HG03442 (cell line): ENCODE data around the gene KRTAP9-1.
"Not testable (repeated sequence)": the region's sequence is repeated elsewhere in the genome, so short reads cannot be mapped to it uniquely, and the experiment has no call there.

Source experiments
- ATAC-seq: cut with Tn5 transposase; IDR thresholded peaks from one replicate; pipeline ENCODE4 v1.9.1; 2021; ENCODE audit warnings: mild to moderate bottlenecking, moderate library complexity; ENCODE audit not compliant: unreplicated experiment

Gene KRTAP9-1

GRCh38 chr17:41189837-41190318 is at the start of gene KRTAP9-1:
TSS of gene KRTAP9-1 (plus strand) at chr17:41189887. CDS start at chr17:41189887, 0 bp downstream.
- not testable (repeated sequence) for ATAC-seq

DNA sequence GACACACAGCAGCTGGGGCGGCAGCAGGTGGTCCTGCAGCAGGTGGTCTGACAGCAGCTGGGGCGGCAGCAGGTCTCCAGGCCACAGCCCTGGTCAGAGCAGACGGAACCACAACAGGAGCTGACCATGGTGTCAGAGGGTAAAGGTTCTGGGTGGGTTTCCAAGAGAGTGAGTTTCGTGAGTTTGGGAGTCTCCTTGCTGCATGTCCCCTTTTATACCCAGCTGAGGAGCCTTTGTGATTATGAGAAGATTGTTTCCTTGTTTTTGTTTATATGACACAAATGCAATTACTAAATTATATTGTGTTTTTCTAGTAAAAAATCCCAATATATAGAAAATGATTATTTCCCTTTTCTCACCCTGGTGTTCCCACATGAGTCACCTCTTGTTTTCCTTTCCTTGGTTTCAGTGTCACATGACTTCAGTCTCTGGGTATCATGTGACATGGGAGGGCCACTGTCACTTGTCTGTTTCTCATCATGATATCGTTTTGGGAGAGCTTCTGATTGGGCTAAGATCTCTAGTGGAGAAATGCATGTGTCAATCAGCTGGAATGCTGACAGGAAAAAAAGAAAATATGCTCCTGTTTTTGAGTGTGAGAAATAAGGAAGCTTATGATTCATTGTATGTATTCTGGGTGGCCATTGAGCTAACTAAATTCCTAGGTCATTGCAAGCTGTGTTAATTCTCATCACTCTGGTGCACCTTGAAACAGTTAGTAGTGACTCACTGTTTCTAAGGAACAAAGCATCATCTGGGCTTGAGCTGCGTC is 49.1 kb upstream of the KRTAP9-1 start, which contains the start of gene KRTAP4-6:
TSS of gene KRTAP4-6 (minus strand) at position 185 of the 772 bp plus-strand sequence. CDS start at position 128, 57 bp downstream.
- no peak for ATAC-seq

DNA sequence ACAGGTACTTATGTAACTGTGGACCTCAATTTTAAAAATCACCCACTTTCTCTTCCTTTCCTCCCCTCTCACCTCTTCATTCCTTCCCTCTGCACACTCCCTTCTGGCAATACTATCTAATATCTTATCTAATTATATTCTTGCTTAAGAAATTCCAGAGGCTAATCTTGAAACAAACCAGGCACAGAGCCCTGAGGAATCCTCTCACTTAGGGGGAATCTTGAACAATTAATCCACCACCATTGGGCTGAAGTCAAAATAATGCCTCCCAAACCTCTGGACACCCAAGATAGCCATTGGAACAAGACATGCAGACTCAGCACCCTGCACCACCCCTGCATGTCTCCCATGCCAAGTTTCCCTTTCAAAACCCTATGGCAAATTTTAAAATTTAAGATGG is 48.3 kb upstream of the KRTAP9-1 start:
- no peak for ATAC-seq

GRCh38 chr17:41144846-41145245 is 44.8 kb upstream of the KRTAP9-1 start:
- no peak for ATAC-seq

GRCh38 chr17:41145261-41145660 is 44.4 kb upstream of the KRTAP9-1 start:
- ATAC-seq: no peak

GRCh38 chr17:41147531-41148204 is 42.0 kb upstream of the KRTAP9-1 start:
- ATAC-seq: no peak

DNA sequence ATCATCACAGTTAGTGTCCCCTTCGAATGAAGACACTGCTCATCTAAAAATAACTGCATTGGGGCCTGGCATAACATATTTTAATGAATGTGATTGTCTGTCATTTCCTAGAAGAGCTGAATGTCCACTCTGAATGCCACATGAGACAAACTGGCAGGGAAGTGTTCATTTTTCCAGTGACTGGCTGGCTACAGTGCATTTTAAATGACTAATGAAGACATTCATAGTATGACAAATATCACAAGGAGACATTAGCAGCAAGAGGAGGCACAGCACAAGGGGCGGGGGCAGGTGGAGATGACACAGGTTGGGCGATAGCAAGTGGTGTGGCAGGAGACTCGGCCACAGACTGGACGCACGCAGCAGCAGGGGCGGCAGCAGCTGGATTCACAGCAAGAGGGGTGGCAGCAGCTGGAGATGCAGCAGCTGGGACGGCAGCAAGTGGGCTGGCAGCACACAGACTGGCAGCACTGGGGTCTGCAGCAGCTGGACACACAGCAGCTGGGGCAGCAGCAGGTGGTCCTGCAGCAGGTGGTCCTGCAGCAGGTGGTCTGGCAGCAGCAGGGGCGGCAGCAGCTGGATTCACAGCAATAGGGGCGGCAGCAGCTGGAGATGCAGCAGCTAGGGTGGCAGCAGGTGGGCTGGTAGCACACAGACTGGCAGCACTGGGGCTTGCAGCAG is 40.6 kb upstream of the KRTAP9-1 start:
- not testable (repeated sequence) for ATAC-seq

GRCh38 chr17:41149652-41149985 is 40.1 kb upstream of the KRTAP9-1 start, which contains the start of gene KRTAP4-5:
TSS of gene KRTAP4-5 (minus strand) at chr17:41149825. CDS start at chr17:41149767, 58 bp downstream.
- no peak for ATAC-seq

GRCh38 chr17:41150026-41150425 is 39.7 kb upstream of the KRTAP9-1 start:
- no peak for ATAC-seq

GRCh38 chr17:41151525-41151924 is 38.2 kb upstream of the KRTAP9-1 start:
- ATAC-seq: no peak

DNA sequence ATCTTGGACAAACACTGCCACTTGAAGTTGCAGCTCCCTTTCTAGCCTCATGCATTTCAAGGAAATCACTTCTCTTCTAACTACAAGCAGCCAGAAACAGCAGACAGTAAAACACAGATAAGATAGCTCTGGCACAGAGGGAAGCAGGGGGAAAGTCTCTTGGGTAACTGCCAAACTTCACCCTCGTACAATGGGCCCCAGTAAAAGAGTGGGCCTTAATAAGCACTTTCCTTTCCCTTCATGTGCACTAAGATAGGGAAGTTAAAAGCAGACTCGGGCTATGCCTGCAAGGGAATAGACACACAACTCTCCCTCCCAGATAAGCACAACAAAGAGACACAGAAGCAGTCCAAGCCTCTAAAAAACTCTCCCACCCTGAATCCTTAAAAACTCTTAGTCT is 35.8 kb upstream of the KRTAP9-1 start:
- ATAC-seq: no peak

- not testable (repeated sequence) for ATAC-seq
These were observed 29.5 kb upstream of the KRTAP9-1 start for GRCh38 chr17:41160190-41160589.

DNA sequence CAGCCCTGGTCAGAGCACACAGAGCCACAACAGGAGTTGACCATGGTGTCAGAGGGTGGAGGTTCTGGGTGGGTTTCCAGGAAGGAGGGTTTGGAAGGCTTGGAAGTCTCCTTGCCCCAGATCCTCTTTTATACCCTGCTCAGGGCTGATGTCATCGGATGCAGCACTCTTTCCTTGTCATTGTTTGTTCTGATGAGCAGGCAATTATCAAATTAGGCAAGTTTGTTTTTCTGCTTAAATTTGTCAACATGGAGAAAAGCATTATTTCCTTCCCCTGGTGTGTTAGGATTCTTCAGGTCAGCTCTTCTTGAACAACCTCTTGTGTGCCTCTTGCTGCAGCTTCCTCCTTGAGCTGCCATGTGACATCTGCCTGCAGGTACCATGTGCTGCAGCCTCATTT is 29.0 kb upstream of the KRTAP9-1 start, which contains the start of gene KRTAP4-4:
TSS of gene KRTAP4-4 (minus strand) at position 101 of the 400 bp plus-strand sequence. CDS start at position 44, 57 bp downstream.
- no peak for ATAC-seq

- ATAC-seq: no peak
These were observed 25.9 kb upstream of the KRTAP9-1 start for GRCh38 chr17:41163828-41164227.

DNA sequence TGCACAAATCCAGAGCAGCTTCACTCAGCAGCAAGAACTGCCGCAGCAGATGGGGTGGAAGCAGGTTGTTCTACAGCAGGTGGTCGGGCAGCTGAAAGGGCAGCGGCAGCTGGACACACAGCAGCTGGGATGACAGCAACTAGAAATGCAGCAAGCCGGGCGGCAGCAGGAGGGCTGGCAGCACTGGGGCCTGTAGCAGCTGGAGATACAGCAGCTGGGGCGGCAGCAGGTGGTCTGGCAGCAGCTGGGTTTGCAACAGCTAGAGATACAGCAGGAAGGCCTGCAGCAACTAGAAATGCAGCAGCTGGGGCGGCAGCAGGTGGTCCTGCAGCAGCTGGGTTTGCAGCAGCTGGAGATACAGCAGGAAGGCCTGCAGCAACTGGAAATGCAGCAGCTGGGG is 22.1 kb upstream of the KRTAP9-1 start:
- ATAC-seq: no peak

DNA sequence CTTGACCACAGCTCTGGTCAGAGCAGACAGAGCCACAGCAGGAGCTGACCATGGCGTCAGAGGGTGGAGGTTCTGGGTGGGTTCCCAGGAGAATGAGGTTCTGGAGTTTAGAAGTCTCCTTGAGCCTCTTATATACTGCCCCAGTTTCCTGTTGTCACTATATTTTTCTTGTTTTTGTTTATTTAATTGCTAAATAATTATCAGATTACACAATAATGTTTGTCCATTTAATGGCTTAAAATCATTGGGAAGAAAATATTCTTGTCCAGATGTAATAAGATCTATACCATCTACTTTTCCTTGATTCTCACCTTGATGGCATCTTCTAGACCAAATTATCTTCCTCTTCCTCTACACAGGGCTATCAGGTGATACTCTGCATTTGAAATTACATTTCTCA is 21.6 kb upstream of the KRTAP9-1 start, which contains the start of gene KRTAP4-3:
TSS of gene KRTAP4-3 (minus strand) at position 101 of the 400 bp plus-strand sequence. CDS start at position 52, 49 bp downstream.
- no peak for ATAC-seq

DNA sequence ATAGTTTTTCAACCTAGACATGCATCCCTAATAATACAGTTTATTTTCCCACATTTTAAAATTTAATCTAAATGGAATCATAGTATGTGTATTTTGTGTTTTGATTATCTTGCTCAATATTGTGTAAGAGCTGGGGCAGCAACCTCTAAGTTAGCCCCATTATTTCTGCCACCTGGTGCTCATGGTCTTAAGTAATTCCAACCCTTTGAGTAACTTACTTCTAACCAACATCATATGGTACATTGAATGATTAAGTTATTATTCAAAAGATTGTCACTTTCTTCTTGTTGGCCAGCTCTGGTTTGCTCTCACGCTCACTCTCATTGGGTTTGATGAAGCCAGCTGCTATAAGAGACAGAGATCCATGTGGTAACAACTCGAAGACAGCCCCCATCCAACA is 17.8 kb upstream of the KRTAP9-1 start:
- ATAC-seq: no peak

GRCh38 chr17:41176744-41177387 is 12.8 kb upstream of the KRTAP9-1 start:
- no peak for ATAC-seq

DNA sequence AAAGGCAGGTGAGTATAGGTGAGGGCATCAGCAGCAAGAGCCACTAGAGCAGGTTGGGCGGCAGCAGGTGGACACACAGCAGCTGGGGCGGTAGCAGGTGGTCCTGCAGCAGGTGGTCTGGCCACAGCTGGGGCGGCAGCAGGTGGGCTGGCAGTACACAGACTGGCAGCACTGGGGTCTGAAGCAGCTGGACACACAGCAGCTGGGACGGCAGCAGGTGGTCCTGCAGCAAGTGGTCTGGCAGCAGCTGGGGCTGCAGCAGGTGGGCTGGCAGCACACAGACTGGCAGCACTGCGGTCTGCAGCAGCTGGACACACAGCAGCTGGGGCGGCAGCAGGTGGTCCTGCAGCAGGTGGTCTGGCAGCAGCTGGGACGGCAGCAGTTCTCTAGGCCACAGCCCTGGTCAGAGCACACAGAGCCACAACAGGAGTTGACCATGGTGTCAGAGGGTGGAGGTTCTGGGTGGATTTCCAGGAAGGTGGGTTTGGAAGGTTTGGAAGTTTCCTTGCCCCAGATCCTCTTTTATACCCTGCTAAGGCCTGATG is 11.9 kb upstream of the KRTAP9-1 start, which contains the start of gene KRTAP4-2:
TSS of gene KRTAP4-2 (minus strand) at position 495 of the 545 bp plus-strand sequence. CDS start at position 438, 57 bp downstream.
- no peak for ATAC-seq

GRCh38 chr17:41178341-41178740 is 11.3 kb upstream of the KRTAP9-1 start:
- no peak for ATAC-seq
